GM12892 (cell line): ENCODE results near the gene SULF2.

Experiments
- POLR2A ChIP-seq: IDR thresholded peaks from 2 replicates; pipeline ENCODE4 v1.6.1; 2011; ENCODE audit warnings: low read depth, low read length, control low read depth
- POLR2AphosphoS5 ChIP-seq: IDR thresholded peaks from 2 replicates; pipeline ENCODE4 v1.6.1; 2011; ENCODE audit warnings: low read depth, low read length, control low read depth

DNA sequence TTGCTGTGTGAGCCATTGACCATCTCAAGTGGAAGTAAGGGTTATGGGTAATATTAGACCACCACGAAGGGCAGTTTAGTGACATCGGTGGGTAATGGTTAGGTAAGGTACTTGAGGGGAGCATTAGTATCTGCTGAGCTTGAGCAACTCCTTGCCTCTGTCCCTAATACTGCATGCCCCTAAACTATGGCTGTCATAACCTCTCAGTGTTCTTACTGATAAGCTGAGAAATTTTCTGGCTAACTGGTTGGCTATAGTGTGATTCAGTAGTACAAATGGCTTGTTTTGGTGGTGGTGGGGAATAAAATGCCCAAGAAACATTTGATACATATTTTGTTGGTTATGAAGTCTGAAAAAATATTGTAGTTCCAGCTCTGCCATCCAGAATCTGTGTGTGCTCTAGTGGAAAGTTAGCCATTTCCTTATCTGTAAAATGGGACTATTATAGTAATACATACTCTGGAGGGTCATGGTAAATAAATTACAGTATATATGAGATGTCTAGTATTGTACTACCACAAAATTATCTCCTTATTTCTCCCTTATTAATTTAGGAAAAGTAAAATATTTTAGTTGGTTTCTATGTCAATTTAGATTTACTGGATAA lies 170.5 kb downstream of the SULF2 start:
- no peak for TF ChIP-seq POLR2AphosphoS5
- no peak for TF ChIP-seq POLR2A
